Measurements from ENCODE around the gene FAM240A.

The FAM240A gene

GRCh38 chr3:46674031-46674845, 61.9 kb downstream of the FAM240A start:
- no peak for TF ChIP-seq CTCF (IDR thresholded peaks at IDR 0.05; ENCODE audit: low read depth, low read length)
- H3K4me3 ChIP-seq (ENCODE audit: low read depth, low read length), result no peak overlapping the region

GRCh38 chr3:46675426-46675825, 63.1 kb downstream of the FAM240A start:
- no peak for TF ChIP-seq CTCF (IDR thresholded peaks at IDR 0.05; ENCODE audit: low read depth, low read length)
- H3K4me3 ChIP-seq (ENCODE audit: low read depth, low read length), result no peak overlapping the region

Data from WI38 (cell line).